Stomach (tissue), 4 donors: Measurements from ENCODE around the gene PAMR1.

Experiments used
- POLR2AphosphoS5 ChIP-seq, 3 donors: sonication (generic); formaldehyde crosslinking; IDR thresholded peaks; one replicate each; pipeline ENCODE4 v1.6.1; 2016; ENCODE audit warnings: antibody characterized with exemption in 3 of 3
- TF ChIP-seq, protein P1 (sequence below), 7 experiments: fragments of 450-650 bp in 4 of 7; fragments of 200-600 bp in 3 of 7; sonication (generic) in 3 of 7; IDR thresholded peaks; one replicate each; pipeline ENCODE4 v1.5.1; 2016 to 2019; ENCODE audit warnings: antibody characterized with exemption in 7 of 7, control low read depth in 2 of 7, mild to moderate bottlenecking in 1 of 7

DNA sequence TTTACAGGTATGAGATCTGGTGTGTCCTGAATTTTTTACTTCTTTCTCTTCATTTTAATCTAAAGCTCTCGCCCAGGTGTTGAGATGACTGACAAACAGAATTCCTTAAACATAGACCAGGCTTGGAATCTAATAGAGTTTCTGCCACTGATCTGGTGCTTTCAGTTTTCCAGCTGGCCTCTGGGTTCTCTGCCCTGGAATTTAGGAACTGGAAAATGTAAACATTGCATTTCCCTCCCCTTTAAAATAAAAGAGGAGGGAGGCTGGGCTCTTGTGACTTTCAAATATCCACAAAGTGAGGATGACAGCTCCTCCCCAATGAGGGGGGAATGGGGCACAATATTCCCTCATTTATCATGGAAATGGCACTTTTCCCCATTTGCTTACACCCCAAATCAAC, 5.0 kb downstream of the PAMR1 start:
- TF ChIP-seq, protein P1, sequence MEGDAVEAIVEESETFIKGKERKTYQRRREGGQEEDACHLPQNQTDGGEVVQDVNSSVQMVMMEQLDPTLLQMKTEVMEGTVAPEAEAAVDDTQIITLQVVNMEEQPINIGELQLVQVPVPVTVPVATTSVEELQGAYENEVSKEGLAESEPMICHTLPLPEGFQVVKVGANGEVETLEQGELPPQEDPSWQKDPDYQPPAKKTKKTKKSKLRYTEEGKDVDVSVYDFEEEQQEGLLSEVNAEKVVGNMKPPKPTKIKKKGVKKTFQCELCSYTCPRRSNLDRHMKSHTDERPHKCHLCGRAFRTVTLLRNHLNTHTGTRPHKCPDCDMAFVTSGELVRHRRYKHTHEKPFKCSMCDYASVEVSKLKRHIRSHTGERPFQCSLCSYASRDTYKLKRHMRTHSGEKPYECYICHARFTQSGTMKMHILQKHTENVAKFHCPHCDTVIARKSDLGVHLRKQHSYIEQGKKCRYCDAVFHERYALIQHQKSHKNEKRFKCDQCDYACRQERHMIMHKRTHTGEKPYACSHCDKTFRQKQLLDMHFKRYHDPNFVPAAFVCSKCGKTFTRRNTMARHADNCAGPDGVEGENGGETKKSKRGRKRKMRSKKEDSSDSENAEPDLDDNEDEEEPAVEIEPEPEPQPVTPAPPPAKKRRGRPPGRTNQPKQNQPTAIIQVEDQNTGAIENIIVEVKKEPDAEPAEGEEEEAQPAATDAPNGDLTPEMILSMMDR (IDR thresholded peaks at IDR 0.05), result no peak
- no peak for TF ChIP-seq POLR2AphosphoS5 (IDR thresholded peaks at IDR 0.05)
